ENCODE measurements around the gene TMEM135.

TMEM135 gene

GRCh38 chr11:87326594-87326993, 288.9 kb downstream of the TMEM135 start:
- no peak overlapping the region for H3K27ac ChIP-seq (ENCODE audit: low read depth, low read length)

DNA sequence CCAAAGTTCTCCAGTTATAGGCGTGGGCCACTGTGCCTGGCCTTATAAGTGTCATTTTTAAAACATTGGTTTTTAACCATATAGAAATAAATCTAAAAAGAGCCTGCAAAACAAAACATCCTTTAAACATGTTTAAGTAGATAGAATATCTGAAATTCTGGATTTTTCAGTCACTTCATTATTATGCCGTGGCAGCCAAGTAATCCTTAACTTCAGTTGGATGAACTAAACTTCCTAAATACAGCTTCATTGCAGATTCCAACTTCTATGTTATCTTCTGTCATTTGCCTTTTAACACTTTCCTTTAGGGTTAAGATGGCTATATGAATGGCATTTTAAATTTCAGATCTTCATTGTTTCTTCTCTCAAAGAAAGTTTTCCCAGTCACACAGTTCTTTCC, 291.4 kb downstream of the TMEM135 start:
- Histone ChIP-seq H3K4me3 (ENCODE audit: low read depth in 1 of 2, low read length in 2 of 2) (no peak overlapping the region), H3K36me3 (ENCODE audit: control insufficient read depth in 1 of 2, insufficient read depth in 2 of 2, low read length in 2 of 2) (no peaks in the 10 kb centered on the region), H3K27ac (ENCODE audit: low read depth, low read length) (no peak overlapping the region), H3K9ac (ENCODE audit: low read depth in 1 of 2, low read length in 2 of 2) (no peak overlapping the region), H3K27me3 (ENCODE audit: control insufficient read depth in 1 of 2, insufficient read depth in 2 of 2, low read length in 2 of 2) (no peaks in the 10 kb centered on the region), H3K9me3 (ENCODE audit: control insufficient read depth in 1 of 2, low read length in 2 of 2) (no peaks in the 10 kb centered on the region), H3K4me1 (ENCODE audit: control insufficient read depth in 1 of 2, insufficient read depth in 2 of 2, low read length in 2 of 2) (no peaks in the 10 kb centered on the region)

More at GRCh38 chr11:87326594-87326993, 288.9 kb downstream of the TMEM135 start:
- H3K9ac ChIP-seq (ENCODE audit: low read depth in 1 of 2, low read length in 2 of 2), result no peak overlapping the region
- H3K27me3 ChIP-seq (ENCODE audit: control insufficient read depth in 1 of 2, insufficient read depth in 2 of 2, low read length in 2 of 2), result no peaks in the 10 kb centered on the region
- H3K36me3 ChIP-seq (ENCODE audit: control insufficient read depth in 1 of 2, insufficient read depth in 2 of 2, low read length in 2 of 2), result peaks cover 0 to 3% of the 10 kb centered on the region in 2 donors
- no peaks in the 10 kb centered on the region for H3K9me3 ChIP-seq (ENCODE audit: control insufficient read depth in 1 of 2, low read length in 2 of 2)
- H3K4me3 ChIP-seq (ENCODE audit: low read depth in 1 of 2, low read length in 2 of 2), result no peak overlapping the region
- no peaks in the 10 kb centered on the region for H3K4me1 ChIP-seq (ENCODE audit: control insufficient read depth in 1 of 2, insufficient read depth in 2 of 2, low read length in 2 of 2)

GRCh38 chr11:87330187-87330601, 292.5 kb downstream of the TMEM135 start:
- no peaks in the 10 kb centered on the region for H3K27me3 ChIP-seq (ENCODE audit: control insufficient read depth in 1 of 2, insufficient read depth in 2 of 2, low read length in 2 of 2)
- H3K9ac ChIP-seq (ENCODE audit: low read depth in 1 of 2, low read length in 2 of 2), result no peak overlapping the region
- H3K27ac ChIP-seq (ENCODE audit: low read depth, low read length), result no peak overlapping the region
- H3K9me3 ChIP-seq (ENCODE audit: control insufficient read depth in 1 of 2, low read length in 2 of 2), result no peaks in the 10 kb centered on the region
- no peaks in the 10 kb centered on the region for H3K4me1 ChIP-seq (ENCODE audit: control insufficient read depth in 1 of 2, insufficient read depth in 2 of 2, low read length in 2 of 2)
- H3K4me3 ChIP-seq (ENCODE audit: low read depth in 1 of 2, low read length in 2 of 2), result no peak overlapping the region
- H3K36me3 ChIP-seq (ENCODE audit: control insufficient read depth in 1 of 2, insufficient read depth in 2 of 2, low read length in 2 of 2), result no peaks in the 10 kb centered on the region

DNA sequence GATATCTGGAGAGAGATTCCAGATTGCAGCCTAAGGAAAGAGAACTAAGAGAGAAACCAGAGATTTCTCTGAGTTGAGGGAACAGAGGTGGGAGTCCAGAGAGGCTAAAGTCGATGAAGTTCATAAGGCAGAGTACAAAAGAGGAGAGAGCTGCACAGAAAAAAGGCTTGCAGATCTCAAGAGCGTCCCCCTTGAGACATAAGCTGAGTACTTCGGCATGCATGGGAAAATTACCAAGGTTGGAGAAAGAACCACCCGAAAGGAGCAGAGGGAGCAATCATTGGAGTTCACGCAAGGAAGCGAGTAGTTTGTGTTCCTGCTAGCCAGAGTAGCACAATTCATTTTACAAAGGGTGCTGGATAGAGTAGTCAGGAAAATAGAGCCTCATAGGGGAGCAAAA, 293.5 kb downstream of the TMEM135 start:
- Histone ChIP-seq H3K27me3 (ENCODE audit: control insufficient read depth in 1 of 2, insufficient read depth in 2 of 2, low read length in 2 of 2) (no peaks in the 10 kb centered on the region), H3K9me3 (ENCODE audit: control insufficient read depth in 1 of 2, low read length in 2 of 2) (no peaks in the 10 kb centered on the region), H3K4me1 (ENCODE audit: control insufficient read depth in 1 of 2, insufficient read depth in 2 of 2, low read length in 2 of 2) (no peaks in the 10 kb centered on the region), H3K4me3 (ENCODE audit: low read depth in 1 of 2, low read length in 2 of 2) (no peak overlapping the region), H3K27ac (ENCODE audit: low read depth, low read length) (no peak overlapping the region), H3K9ac (ENCODE audit: low read depth in 1 of 2, low read length in 2 of 2) (no peak overlapping the region), H3K36me3 (ENCODE audit: control insufficient read depth in 1 of 2, insufficient read depth in 2 of 2, low read length in 2 of 2) (no peaks in the 10 kb centered on the region)

GRCh38 chr11:87338046-87338639, 300.4 kb downstream of the TMEM135 start:
- no peaks in the 10 kb centered on the region for H3K36me3 ChIP-seq (ENCODE audit: control insufficient read depth in 1 of 2, insufficient read depth in 2 of 2, low read length in 2 of 2)

DNA sequence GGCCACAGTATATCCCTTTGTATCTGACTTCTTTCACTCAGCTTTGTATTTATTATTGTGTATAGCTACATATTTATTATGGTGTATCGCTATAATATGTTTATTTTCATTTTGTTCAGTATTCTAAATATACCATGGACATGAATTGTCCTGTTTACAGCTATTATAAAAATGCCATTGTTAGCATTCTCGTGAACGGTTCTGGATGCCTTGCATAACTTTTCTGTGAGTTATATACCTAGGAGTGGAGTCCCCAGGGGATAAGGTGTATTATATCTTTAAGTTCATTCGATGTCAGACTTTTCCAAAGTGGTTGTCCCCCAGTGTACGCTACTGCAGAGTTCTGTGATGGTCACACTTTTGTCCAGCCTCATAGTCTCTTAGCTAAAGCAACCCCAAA, 301.7 kb downstream of the TMEM135 start:
- H3K9ac ChIP-seq (ENCODE audit: low read depth in 1 of 2, low read length in 2 of 2), result no peak overlapping the region
- no peak overlapping the region for H3K27ac ChIP-seq (ENCODE audit: low read depth, low read length)
- H3K9me3 ChIP-seq (ENCODE audit: control insufficient read depth in 1 of 2, low read length in 2 of 2), result peaks cover 12 to 14% of the 10 kb centered on the region in 2 donors
- no peaks in the 10 kb centered on the region for H3K4me1 ChIP-seq (ENCODE audit: control insufficient read depth in 1 of 2, insufficient read depth in 2 of 2, low read length in 2 of 2)
- H3K4me3 ChIP-seq (ENCODE audit: low read depth in 1 of 2, low read length in 2 of 2), result no peak overlapping the region
- no peaks in the 10 kb centered on the region for H3K36me3 ChIP-seq (ENCODE audit: control insufficient read depth in 1 of 2, insufficient read depth in 2 of 2, low read length in 2 of 2)
- H3K27me3 ChIP-seq (ENCODE audit: control insufficient read depth in 1 of 2, insufficient read depth in 2 of 2, low read length in 2 of 2), result no peaks in the 10 kb centered on the region

More at GRCh38 chr11:87338046-87338639, 300.4 kb downstream of the TMEM135 start:
- Histone ChIP-seq H3K9ac (ENCODE audit: low read depth in 1 of 2, low read length in 2 of 2) (no peak overlapping the region), H3K27me3 (ENCODE audit: control insufficient read depth in 1 of 2, insufficient read depth in 2 of 2, low read length in 2 of 2) (no peaks in the 10 kb centered on the region), H3K27ac (ENCODE audit: low read depth, low read length) (no peak overlapping the region), H3K4me1 (ENCODE audit: control insufficient read depth in 1 of 2, insufficient read depth in 2 of 2, low read length in 2 of 2) (no peaks in the 10 kb centered on the region), H3K4me3 (ENCODE audit: low read depth in 1 of 2, low read length in 2 of 2) (no peak overlapping the region), H3K9me3 (ENCODE audit: control insufficient read depth in 1 of 2, low read length in 2 of 2) (peaks cover 12 to 14% of the 10 kb centered on the region in 2 donors)

- Histone ChIP-seq H3K4me1 (ENCODE audit: control insufficient read depth in 1 of 2, insufficient read depth in 2 of 2, low read length in 2 of 2) (peaks cover 0 to 1% of the 10 kb centered on the region in 2 donors), H3K4me3 (ENCODE audit: low read depth in 1 of 2, low read length in 2 of 2) (no peak overlapping the region), H3K27me3 (ENCODE audit: control insufficient read depth in 1 of 2, insufficient read depth in 2 of 2, low read length in 2 of 2) (peaks cover 0 to under 1% of the 10 kb centered on the region in 2 donors), H3K9ac (ENCODE audit: low read depth in 1 of 2, low read length in 2 of 2) (no peak overlapping the region), H3K27ac (ENCODE audit: low read depth, low read length) (no peak overlapping the region), H3K36me3 (ENCODE audit: control insufficient read depth in 1 of 2, insufficient read depth in 2 of 2, low read length in 2 of 2) (no peaks in the 10 kb centered on the region), H3K9me3 (ENCODE audit: control insufficient read depth in 1 of 2, low read length in 2 of 2) (no peaks in the 10 kb centered on the region)
Measured at GRCh38 chr11:87347441-87347840, 309.7 kb downstream of the TMEM135 start.

DNA sequence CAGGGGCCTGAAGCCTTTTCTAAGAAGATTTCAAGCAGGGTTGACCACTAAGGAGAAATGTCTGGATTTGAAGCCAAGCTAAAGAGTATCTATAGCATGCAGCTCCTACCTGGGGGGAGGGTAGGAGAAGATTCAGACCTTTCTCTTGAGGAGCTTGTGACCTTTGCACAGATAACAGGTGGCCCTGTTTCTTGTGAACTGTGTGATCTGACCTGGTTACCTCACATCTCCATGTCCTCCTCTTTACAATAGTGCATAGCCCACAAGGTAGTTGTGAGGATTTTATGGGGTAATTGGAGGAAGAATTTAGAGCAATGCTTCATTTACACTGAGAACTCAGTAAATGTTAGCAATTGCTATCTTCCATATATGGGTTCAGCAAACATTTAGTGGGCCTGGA, 310.1 kb downstream of the TMEM135 start:
- H3K9me3 ChIP-seq (ENCODE audit: control insufficient read depth in 1 of 2, low read length in 2 of 2), result no peaks in the 10 kb centered on the region
- H3K4me3 ChIP-seq (ENCODE audit: low read depth in 1 of 2, low read length in 2 of 2), result no peak overlapping the region
- peaks cover 0 to 3% of the 10 kb centered on the region in 2 donors for H3K27me3 ChIP-seq (ENCODE audit: control insufficient read depth in 1 of 2, insufficient read depth in 2 of 2, low read length in 2 of 2)
- peaks cover under 1 to 5% of the 10 kb centered on the region in 2 donors for H3K4me1 ChIP-seq (ENCODE audit: control insufficient read depth in 1 of 2, insufficient read depth in 2 of 2, low read length in 2 of 2)
- H3K9ac ChIP-seq (ENCODE audit: low read depth in 1 of 2, low read length in 2 of 2), result no peak overlapping the region
- no peak overlapping the region for H3K27ac ChIP-seq (ENCODE audit: low read depth, low read length)
- H3K36me3 ChIP-seq (ENCODE audit: control insufficient read depth in 1 of 2, insufficient read depth in 2 of 2, low read length in 2 of 2), result no peaks in the 10 kb centered on the region

DNA sequence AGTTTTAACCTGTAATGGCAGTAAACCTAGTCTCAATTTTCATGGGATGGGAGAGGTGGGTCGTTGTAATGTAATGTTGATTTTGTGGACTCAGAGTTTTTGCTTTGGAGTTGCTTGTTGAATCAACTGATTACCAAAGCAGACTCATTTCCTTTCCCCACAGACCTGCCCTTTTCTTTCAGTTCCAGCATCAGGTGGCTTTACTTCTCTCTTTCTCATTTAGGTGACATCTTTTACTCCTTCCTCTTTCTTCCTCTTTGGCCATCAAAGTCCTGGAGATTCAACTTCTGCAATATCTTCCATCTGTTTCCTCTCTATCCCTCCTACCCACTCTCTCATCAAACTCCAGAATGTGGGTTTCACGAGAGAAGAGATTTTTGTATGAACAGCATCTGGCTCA, 313.9 kb downstream of the TMEM135 start:
- no peak overlapping the region for H3K27ac ChIP-seq (ENCODE audit: low read depth, low read length)
- H3K4me1 ChIP-seq (ENCODE audit: control insufficient read depth in 1 of 2, insufficient read depth in 2 of 2, low read length in 2 of 2), result peaks cover 9 to 11% of the 10 kb centered on the region in 2 donors
- no peaks in the 10 kb centered on the region for H3K36me3 ChIP-seq (ENCODE audit: control insufficient read depth in 1 of 2, insufficient read depth in 2 of 2, low read length in 2 of 2)
- no peaks in the 10 kb centered on the region for H3K9me3 ChIP-seq (ENCODE audit: control insufficient read depth in 1 of 2, low read length in 2 of 2)
- H3K27me3 ChIP-seq (ENCODE audit: control insufficient read depth in 1 of 2, insufficient read depth in 2 of 2, low read length in 2 of 2), result peaks cover 0 to 3% of the 10 kb centered on the region in 2 donors
- no peak overlapping the region for H3K4me3 ChIP-seq (ENCODE audit: low read depth in 1 of 2, low read length in 2 of 2)
- H3K9ac ChIP-seq (ENCODE audit: low read depth in 1 of 2, low read length in 2 of 2), result no peak overlapping the region

DNA sequence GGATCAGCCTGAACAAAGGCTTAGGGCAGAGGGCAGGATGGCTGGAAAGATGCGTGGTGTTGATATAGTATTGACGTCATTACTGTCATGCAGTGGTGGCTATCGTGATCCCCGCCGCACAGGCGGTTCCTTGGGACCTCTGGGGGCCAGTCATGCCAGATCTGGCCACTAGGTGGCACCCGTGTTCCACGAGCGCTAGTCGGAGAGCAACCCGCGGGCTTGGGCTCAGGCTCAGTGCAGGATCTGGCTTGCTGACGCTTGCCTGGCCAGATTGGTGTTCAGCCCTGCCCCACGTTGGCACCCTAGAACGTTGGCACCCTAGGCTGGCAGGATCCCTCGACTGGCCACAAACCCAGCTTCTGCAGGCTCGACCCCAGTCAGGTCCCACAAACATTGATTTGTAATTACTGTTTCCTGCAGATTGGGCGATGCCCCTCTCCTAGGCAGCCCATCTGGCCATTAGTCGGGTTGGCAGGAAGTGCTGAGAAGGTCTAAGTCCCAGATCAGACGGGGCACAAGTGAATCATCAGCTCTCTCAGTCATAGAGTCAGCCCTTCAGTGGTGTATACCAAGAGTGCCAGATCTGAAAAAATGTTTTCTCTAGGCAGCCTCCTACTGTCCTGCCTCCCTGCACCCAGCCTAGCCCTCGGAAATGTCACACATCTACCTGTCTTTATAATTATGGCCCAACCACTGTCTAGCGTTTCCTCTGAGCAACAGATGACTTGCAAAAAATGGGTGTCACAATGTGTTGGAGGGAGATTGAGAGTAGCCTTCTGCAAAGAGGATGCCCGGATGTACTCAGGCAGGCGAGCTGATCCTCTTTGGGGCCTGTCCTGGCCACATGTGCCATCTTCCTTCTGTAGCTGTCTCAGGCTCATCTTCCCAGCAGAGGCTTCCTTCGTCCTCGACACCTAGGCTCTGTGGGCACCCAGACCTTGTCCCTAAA, 315.3 kb downstream of the TMEM135 start:
- H3K27me3 ChIP-seq (ENCODE audit: control insufficient read depth in 1 of 2, insufficient read depth in 2 of 2, low read length in 2 of 2), result peaks cover 0 to 3% of the 10 kb centered on the region in 2 donors
- H3K36me3 ChIP-seq (ENCODE audit: control insufficient read depth in 1 of 2, insufficient read depth in 2 of 2, low read length in 2 of 2), result no peaks in the 10 kb centered on the region
- no peaks in the 10 kb centered on the region for H3K9me3 ChIP-seq (ENCODE audit: control insufficient read depth in 1 of 2, low read length in 2 of 2)
- H3K4me1 ChIP-seq (ENCODE audit: control insufficient read depth in 1 of 2, insufficient read depth in 2 of 2, low read length in 2 of 2), result peaks cover 9 to 11% of the 10 kb centered on the region in 2 donors
- no peak overlapping the region for H3K9ac ChIP-seq (ENCODE audit: low read depth in 1 of 2, low read length in 2 of 2)
- H3K27ac ChIP-seq (ENCODE audit: low read depth, low read length), result no peak overlapping the region
- H3K4me3 ChIP-seq (ENCODE audit: low read depth in 1 of 2, low read length in 2 of 2), result no peak overlapping the region

All from duodenal mucosa (tissue), 2 donors.